Esophagus squamous epithelium (tissue), 4 donors: Measurements from ENCODE around the gene ZRANB3.
"Not testable (repeated sequence)": the region's sequence is repeated elsewhere in the genome, so short reads cannot be mapped to it uniquely, and the experiment has no call there.

Source experiments
- POLR2A ChIP-seq, 4 donors: fragments of 450-650 bp; IDR thresholded peaks; one replicate each; pipeline ENCODE4 v1.6.1; 2017; ENCODE audit warnings: antibody characterized with exemption in 4 of 4, mild to moderate bottlenecking in 4 of 4, moderate library complexity in 3 of 4
- TF ChIP-seq, protein P1 (sequence below), 6 experiments: fragments of 450-650 bp in 4 of 6; fragments of 200-600 bp in 2 of 6; sonication (generic) in 2 of 6; IDR thresholded peaks; one replicate each; pipeline ENCODE4 v1.5.1; 2016 to 2019; ENCODE audit warnings: antibody characterized with exemption in 6 of 6, mild to moderate bottlenecking in 4 of 6, moderate library complexity in 4 of 6

DNA sequence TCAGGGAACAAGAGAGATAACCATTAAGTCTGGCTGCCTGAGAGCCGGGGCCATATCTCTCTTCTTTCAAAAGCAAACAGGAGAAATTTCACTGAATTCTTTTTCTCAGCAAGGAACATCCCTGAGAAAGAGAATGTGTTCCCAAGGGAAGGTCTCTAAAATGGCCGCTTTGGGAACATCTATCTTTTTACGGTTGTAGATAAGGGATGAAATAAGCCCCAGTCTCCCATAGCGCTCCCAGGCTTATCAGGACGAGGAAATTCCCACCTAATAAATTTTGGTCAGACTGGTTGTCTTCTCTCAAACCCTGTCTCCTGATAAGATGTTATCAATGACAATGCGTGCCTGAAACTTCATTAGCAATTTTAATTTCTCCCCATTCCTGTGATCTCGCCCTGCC lies 32.4 kb downstream of the ZRANB3 start:
- TF ChIP-seq POLR2A (IDR thresholded peaks at IDR 0.05), result not testable (repeated sequence)
- TF ChIP-seq, protein P1, sequence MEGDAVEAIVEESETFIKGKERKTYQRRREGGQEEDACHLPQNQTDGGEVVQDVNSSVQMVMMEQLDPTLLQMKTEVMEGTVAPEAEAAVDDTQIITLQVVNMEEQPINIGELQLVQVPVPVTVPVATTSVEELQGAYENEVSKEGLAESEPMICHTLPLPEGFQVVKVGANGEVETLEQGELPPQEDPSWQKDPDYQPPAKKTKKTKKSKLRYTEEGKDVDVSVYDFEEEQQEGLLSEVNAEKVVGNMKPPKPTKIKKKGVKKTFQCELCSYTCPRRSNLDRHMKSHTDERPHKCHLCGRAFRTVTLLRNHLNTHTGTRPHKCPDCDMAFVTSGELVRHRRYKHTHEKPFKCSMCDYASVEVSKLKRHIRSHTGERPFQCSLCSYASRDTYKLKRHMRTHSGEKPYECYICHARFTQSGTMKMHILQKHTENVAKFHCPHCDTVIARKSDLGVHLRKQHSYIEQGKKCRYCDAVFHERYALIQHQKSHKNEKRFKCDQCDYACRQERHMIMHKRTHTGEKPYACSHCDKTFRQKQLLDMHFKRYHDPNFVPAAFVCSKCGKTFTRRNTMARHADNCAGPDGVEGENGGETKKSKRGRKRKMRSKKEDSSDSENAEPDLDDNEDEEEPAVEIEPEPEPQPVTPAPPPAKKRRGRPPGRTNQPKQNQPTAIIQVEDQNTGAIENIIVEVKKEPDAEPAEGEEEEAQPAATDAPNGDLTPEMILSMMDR (IDR thresholded peaks at IDR 0.05), result not testable (repeated sequence)
